SH-SY5Y (cell line): ENCODE data around the gene BAIAP2L2.

Experiments used
- GATA2 ChIP-seq: IDR thresholded peaks from 2 replicates; pipeline ENCODE4 v1.6.1; 2011; ENCODE audit warnings: mild to moderate bottlenecking, low read depth, low read length
- GATA3 ChIP-seq: IDR thresholded peaks from 2 replicates; pipeline ENCODE4 v1.6.1; 2011; ENCODE audit warnings: low read depth, mild to moderate bottlenecking, low read length, moderate library complexity

- TF ChIP-seq GATA2 = no peak
- TF ChIP-seq GATA3 = no peak
Observed at GRCh38 chr22:38139901-38140300, 29.4 kb upstream of the BAIAP2L2 start.
